ENCODE measurements around the gene ALPI. TPM values are rescaled to one million over a fixed set of nuclear protein-coding genes. Genes with fewer than 3 reads are reported as not detected.
"Not testable (repeated sequence)": the region's sequence is repeated elsewhere in the genome, so short reads cannot be mapped to it uniquely, and the experiment has no call there.

ALPI gene
- total RNA-seq, 1 donor from 2014 or later = not detected

DNA sequence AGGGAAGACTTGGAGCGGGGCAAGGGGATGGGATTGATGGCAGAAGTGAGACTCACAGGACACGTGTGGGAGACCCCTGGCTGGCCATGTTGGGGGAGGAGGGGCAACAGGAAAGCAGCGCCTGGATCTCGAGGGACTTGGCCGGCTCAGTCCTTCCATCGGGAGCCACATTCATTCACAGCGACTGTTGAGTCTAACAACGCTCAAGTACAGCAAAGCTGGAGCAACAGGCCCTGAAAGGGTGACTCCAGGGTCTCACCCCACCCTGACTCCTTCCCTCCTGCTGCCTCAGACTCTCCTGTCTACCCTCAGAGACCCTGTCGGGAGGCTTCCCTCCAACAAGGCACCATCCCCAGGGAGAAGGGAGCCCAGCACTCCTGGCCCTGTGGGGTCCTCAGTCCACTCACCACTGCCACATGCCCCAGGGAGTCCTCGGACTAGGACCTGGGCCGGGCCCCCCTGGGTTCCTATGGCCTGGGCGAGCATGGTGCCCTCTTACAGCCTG lies 14.8 kb upstream of the ALPI start:
- FAIRE-seq = no peak
- DNase-seq (ENCODE audit: low spot score in 2 of 2) = no peak

GRCh38 chr2:232441922-232442321 lies 14.0 kb upstream of the ALPI start:
- not testable (repeated sequence) for DNase-seq (ENCODE audit: low spot score in 2 of 2); FAIRE-seq

DNA sequence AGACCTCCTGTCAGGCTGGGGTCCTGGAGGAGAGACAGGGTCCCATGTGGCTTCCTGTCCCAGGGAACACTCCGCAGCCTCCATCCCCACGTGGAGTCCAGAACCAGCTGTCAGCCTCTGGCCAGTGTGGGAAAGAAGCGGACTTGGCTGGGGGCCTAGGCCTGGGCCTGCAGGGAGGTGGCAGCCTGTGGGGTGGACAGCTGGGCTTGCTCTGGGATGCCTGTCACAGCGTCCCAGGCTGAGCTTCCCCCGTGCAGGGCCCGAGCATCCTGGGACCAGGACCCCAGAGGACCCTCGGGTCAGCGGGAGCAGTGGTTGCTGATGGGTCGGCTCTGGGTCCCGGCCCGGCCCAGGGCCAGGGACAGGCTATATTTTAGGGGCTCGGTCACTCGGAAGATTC lies 13.5 kb upstream of the ALPI start:
- DNase-seq (ENCODE audit: low spot score in 2 of 2) = not testable (repeated sequence)

GRCh38 chr2:232443047-232443446 lies 12.9 kb upstream of the ALPI start:
- not testable (repeated sequence) for DNase-seq (ENCODE audit: low spot score in 2 of 2); FAIRE-seq

More for the DNA sequence above, 13.5 kb upstream of the ALPI start:
- not testable (repeated sequence) for FAIRE-seq

- not testable (repeated sequence) for FAIRE-seq; DNase-seq (ENCODE audit: low spot score in 2 of 2)
Measured at GRCh38 chr2:232443669-232444408, 12.1 kb upstream of the ALPI start.

- FAIRE-seq (no peak), DNase-seq (ENCODE audit: low spot score in 2 of 2) (no peak)
Measured at GRCh38 chr2:232444409-232445148, 11.4 kb upstream of the ALPI start.

DNA sequence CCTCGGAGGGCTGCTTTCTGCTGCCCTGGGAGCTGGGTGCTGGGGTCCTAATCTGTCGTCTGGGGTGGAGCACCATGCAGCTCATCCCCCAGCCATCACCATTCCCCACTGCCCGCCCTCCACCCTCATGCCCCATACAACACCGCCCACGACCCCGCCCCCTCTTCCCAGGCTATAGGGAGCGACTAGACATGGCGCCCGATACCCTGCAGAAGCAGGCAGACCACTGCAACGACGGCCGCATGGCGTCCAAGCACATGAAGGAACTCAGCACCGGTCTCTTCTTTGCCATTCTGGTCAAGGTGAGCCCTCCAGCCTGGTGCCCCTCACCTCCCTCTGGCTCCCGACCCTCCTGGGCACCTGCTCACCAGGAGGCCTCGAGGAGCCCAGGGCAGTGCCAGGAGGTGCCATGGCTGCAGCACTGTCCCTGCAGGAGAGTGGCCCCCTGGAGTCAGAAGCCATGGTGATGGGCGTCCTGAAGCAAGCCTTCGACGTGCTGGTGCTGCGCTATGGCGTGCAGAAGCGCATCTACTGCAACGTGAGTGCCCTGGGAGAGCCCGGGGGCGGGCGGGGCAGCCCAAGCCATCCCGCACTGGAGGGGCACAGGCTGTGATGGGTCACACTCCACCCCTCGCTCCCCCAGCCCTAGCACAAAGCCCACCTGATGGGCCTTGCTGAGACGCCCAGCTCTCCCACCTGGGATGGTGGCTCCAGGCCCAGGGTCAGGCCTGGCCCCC lies 10.6 kb upstream of the ALPI start:
- DNase-seq (ENCODE audit: low spot score in 2 of 2); FAIRE-seq: not testable (repeated sequence)

DNA sequence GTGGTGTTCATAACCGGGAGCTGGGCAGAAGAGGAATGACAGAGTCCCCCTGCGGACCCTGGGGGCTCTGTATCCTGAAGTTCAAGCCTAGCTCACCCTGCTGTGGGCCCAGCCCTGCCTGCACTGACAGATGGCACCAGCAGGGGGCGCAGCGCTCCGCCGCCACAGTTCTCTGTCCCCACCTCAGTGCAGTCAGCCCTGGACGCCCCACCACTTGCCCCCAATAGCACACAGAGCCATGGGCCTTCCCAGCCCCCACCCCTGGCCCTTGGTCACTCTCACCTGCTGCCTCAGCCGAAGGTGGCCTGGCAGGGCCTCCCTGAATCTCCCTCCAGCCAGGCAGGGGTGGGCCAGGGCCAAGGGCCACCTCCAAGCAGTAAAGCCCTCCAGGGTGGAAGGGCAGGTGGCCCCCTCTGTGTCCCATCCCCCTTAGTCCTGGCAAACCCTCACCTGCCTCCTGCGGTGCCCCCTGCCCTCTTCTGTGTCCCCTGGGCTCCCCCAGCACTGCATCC lies 9.6 kb upstream of the ALPI start:
- not testable (repeated sequence) for FAIRE-seq; DNase-seq (ENCODE audit: low spot score in 2 of 2)

DNA sequence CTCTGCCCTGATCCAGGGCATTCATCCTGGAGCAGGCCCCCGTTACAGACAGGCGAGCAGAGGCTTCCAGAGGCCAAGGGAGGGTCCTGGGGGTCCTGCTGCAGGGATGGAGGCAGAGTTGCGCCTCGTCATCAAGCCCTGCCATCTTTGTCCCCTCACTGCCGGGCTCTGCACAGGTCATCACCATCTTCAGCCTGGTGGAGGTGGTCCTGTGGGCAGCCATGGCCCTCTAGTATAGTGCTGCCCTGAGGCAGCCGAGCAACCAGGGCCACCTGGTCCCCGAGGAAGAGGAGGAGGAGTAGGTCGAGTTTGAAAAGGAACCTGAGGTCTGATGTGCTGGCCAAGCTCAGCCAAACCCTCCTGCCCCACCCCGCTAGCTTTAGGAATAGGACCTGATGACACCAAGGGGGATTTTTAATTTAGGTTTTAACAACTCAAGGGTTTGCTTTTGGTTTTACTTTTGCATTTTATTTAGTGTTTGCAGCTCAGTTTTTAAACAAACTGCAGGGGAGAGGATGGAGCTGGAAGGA lies 8.8 kb upstream of the ALPI start:
- DNase-seq (ENCODE audit: low spot score in 2 of 2) = no peak
- FAIRE-seq = no peak

GRCh38 chr2:232447638-232448303 lies 8.2 kb upstream of the ALPI start:
- DNase-seq (ENCODE audit: low spot score in 2 of 2) (no peak), FAIRE-seq (no peak)

DNA sequence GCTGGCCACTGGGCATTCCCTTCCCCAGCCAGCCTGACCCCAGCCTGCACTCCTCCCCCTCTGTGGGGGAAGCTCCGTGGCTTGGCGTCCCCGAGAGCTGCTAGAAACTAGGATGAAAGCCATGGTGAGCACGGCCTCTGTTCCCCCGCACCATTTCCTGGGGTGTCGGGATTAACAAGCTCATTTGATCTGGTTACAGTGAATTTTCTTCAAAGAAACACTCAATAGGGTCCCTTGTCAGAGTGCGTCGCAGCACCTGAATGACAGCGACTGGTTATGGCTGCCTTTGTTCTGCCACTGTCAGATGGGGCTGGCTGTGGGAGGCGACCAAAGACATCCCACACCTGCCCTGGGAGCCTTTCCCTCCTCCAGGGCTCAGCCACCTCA lies 7.7 kb upstream of the ALPI start:
- DNase-seq (ENCODE audit: low spot score in 2 of 2) = no peak
- no peak for FAIRE-seq

DNA sequence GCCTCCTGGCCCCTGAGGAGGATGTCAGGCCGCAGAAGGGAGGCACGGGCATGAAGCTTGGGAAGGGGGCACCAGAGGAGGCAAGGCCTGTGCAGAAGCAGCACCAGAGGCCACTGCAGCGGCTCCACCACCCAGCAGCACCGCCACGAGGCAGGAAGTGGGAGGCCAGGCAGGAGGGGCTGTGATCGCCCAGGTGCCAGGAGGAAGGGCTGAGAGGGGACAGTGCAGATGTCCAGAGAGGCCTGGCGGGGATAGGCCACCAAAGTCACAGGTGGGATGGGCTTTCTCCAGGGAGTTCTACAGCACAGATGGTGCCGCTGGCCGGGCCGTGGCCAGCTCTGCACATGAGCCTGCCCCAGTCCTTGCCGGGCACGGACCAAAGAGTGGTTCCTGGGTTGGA lies 6.0 kb upstream of the ALPI start:
- DNase-seq (ENCODE audit: low spot score in 2 of 2) = no peak
- FAIRE-seq = no peak

- DNase-seq (ENCODE audit: low spot score in 2 of 2); FAIRE-seq: not testable (repeated sequence)
Measured at GRCh38 chr2:232451645-232452044, 4.3 kb upstream of the ALPI start.

GRCh38 chr2:232454630-232455029 lies 1.3 kb upstream of the ALPI start:
- FAIRE-seq = no peak
- DNase-seq (ENCODE audit: low spot score in 2 of 2) = no peak

- DNase-seq (ENCODE audit: low spot score in 2 of 2) = no peak
- no peak for FAIRE-seq
Measured at GRCh38 chr2:232456296-232457120, 555 bp downstream of the ALPI start.

DNA sequence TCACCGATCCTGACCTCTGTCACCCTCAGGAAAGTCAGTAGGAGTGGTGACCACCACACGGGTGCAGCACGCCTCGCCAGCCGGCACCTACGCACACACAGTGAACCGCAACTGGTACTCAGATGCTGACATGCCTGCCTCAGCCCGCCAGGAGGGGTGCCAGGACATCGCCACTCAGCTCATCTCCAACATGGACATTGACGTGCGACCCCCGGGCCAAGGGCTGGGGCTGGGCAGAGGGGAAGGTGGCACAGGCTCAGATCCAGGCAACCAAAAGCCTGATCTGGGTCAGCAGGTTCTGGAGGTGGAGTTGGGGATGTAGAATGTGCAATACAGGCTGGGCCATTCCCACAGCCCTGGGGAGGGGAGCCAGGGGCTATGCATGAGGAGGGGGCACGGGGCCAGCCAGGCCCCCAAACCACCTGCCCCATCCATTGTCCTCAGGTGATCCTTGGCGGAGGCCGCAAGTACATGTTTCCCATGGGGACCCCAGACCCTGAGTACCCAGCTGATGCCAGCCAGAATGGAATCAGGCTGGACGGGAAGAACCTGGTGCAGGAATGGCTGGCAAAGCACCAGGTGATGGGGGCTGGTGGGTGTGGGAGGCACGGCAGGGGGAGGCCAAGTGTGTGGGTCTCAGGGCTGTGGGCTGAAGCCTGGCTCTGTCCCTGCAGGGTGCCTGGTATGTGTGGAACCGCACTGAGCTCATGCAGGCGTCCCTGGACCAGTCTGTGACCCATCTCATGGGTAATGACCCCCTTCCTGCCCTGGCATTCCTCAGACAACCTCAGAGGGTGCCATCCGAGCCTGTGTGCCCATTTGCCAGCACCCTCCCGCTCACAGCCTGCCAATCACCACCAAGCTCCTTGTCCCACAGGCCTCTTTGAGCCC lies 1.4 kb downstream of the ALPI start:
- no peak for FAIRE-seq
- DNase-seq (ENCODE audit: low spot score in 2 of 2) = no peak

DNA sequence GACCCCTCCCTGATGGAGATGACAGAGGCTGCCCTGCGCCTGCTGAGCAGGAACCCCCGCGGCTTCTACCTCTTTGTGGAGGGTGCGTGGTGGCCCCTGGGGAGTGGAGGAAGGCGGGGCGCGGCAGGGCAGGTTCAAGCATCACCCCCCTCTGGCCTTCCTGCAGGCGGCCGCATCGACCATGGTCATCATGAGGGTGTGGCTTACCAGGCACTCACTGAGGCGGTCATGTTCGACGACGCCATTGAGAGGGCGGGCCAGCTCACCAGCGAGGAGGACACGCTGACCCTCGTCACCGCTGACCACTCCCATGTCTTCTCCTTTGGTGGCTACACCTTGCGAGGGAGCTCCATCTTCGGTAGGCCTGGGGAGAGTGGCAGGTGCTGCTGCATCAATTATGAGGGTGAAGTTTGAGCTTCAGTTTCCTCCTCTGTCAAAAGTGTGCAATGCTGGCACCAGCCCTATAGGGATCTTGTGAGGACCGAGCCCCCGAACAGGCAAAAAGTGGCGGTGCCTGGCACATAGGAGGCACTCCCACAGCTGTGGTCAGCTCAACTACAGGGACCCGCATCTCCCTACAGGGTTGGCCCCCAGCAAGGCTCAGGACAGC lies 2.2 kb downstream of the ALPI start:
- FAIRE-seq (no peak), DNase-seq (ENCODE audit: low spot score in 2 of 2) (no peak)
